GM18505 (cell line): ENCODE results near the gene PCDHA6.
"Not testable (repeated sequence)": the region's sequence is repeated elsewhere in the genome, so short reads cannot be mapped to it uniquely, and the experiment has no call there.

Experiments
- ATAC-seq: cut with Tn5 transposase; IDR thresholded peaks from one replicate; pipeline ENCODE4 v1.9.1; 2021; ENCODE audit not compliant: unreplicated experiment
- POLR2A ChIP-seq: IDR thresholded peaks from 4 replicates; pipeline ENCODE4 v1.6.1; 2011; ENCODE audit warnings: borderline replicate concordance; ENCODE audit not compliant: insufficient read depth, insufficient read length; ENCODE audit errors: extremely low read depth

The PCDHA6 gene

DNA sequence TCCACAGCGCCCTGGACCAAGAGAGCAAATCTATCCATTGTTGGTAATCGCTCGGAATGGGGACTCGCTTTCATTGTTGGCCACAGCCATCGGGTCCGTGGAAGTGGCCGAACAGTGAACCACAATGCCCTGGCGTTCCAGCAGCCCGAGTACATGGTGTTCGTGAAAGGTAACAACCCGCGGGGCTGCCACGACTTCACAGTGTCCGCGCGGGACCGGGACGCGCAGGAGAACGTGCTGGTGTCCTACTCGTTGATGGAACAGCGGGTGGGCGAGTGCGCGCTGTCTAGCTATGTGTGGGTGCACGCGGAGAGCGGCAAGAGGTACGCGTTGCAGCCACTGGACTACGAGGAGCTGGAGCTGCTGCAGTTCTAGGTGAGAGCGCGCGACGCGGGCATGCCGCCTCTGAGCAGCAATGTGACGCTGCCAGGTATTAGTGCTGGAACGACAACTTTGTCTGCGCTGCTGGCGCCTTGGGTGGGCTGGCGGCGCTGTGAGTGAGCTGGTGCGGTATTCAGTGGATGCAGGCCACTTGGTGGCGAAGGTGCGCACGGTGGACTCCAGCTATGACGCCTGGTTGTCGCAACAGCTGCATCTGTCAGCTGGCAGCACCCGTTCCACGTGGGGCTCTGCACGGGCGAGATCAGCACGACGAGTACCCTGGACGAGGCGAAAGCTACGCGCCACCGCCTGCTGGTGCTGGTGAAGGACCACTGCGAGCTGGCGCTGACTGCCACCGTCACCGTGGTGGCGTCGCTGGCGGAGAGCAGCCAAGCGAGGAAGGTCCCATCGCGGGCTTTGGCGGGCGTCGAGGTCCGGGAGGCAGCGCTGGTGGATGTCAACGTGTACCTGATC, 34.9 kb downstream of the PCDHA6 start:
- no peak for TF ChIP-seq POLR2A
- ATAC-seq: no peak

DNA sequence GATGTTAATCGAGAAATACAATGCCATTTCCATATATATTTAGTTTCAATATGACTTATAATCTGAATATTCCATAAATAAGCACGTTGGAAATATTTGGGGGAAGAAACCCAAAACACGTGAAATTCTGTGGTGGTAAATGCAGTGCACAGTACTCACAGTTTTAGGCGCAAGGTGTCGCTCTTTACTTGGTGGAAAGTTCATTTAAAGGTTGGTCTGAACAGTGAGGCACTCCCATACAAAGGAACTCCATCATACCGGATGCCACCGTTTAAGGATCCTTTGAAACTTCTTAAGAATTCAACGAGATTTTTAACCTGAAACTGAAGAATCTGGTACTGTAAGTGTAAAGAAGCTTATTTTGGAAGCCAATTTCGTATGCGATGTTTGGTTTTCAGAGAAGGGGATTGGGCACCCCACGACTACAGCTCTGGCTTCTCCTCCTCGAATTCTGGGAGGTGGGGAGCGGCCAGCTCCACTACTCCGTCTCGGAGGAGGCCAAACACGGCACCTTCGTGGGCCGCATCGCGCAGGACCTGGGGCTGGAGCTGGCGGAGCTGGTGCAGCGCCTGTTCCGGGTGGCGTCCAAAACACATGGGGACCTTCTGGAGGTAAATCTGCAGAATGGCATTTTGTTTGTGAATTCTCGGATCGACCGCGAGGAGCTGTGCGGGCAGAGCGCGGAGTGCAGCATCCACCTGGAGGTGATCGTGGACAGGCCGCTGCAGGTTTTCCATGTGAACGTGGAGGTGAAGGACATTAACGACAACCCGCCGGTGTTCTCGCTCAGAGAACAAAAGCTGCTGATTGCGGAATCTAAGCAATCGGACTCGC, 41.2 kb downstream of the PCDHA6 start, which contains the start of gene PCDHA11:
Gene PCDHA11, plus strand, starts transcription at position 237 of the 834 bp plus-strand sequence. Its CDS starts 147 bp downstream, at position 384.
- TF ChIP-seq POLR2A: no peak
- no peak for ATAC-seq

DNA sequence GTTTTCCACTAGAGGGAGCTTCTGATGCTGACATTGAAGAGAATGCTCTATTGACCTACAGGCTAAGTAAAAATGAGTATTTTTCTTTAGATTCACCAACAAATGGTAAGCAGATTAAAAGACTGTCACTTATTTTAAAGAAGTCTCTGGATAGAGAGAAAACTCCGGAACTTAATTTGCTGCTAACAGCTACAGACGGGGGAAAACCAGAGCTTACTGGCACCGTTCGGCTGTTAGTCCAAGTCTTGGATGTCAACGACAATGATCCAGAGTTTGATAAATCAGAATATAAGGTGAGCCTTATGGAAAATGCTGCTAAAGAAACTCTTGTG, 41.8 kb downstream of the PCDHA6 start:
- no peak for TF ChIP-seq POLR2A
- no peak for ATAC-seq

DNA sequence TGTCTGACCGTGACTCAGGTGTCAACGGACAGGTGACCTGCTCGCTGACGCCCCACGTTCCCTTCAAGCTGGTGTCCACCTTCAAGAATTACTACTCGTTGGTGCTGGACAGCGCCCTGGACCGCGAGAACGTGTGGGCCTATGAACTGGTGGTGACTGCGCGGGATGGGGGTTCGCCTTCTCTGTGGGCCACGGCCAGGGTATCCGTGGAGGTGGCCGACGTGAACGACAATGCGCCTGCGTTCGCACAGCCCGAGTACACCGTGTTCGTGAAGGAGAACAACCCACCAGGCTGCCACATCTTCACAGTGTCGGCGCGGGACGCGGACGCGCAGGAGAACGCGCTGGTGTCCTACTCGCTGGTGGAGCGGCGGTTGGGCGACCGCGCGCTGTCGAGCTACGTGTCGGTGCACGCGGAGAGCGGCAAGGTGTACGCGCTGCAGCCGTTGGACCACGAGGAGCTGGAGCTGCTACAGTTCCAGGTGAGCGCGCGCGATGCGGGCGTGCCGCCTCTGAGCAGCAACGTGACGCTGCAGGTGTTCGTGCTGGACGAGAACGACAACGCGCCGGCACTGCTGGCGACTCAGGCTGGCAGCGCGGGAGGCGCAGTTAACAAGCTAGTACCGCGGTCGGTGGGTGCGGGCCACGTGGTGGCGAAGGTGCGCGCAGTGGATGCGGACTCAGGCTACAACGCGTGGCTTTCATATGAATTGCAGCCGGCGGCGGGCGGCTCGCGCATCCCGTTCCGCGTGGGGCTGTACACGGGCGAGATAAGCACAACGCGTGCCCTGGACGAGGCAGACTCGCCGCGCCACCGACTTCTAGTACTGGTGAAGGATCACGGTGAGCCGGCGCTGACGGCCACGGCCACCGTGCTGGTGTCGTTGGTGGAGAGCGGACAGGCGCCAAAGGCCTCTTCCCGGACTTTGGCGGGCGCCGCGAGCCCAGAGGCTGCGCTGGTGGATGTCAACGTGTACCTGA, 42.8 kb downstream of the PCDHA6 start:
- ATAC-seq: no peak
- TF ChIP-seq POLR2A: no peak

DNA sequence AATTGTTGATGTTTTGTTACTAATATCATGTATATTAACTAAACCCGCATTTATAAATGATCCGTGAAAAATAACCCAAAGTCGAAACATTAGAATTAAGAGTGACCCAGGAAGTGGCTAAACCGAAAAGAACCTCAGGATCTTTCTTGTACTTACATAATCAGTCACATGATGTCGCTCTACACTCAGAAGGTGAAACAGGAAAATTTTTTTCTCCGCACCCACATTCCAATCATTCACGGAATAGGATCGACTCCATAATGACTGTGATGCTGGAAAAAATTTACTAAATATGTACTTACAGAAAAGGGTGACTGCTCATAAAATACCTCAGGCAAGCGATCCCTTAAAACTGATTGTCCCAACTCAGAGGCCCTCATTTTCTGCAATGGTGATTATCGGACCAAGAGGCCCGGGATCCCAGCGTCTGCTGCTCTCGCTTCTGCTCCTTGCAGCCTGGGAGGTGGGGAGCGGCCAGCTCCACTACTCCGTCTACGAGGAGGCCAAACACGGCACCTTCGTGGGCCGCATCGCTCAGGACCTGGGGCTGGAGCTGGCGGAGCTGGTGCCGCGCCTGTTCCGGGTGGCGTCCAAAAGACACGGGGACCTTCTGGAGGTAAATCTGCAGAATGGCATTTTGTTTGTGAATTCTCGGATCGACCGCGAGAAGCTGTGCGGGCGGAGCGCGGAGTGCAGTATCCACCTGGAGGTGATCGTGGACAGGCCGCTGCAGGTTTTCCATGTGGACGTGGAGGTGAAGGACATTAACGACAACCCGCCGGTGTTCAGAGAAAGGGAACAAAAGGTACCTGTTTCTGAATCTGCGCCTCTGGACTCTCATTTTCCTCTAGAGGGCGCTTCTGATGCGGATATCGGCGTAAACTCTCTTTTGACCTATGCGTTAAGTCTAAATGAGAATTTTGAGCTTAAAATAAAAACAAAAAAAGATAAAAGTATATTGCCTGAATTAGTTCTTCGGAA, 47.6 kb downstream of the PCDHA6 start, which contains the start of gene PCDHA12:
Gene PCDHA12, plus strand, starts transcription at position 224 of the 981 bp plus-strand sequence. Its CDS starts 165 bp downstream, at position 389.
- no peak for TF ChIP-seq POLR2A
- ATAC-seq: no peak

DNA sequence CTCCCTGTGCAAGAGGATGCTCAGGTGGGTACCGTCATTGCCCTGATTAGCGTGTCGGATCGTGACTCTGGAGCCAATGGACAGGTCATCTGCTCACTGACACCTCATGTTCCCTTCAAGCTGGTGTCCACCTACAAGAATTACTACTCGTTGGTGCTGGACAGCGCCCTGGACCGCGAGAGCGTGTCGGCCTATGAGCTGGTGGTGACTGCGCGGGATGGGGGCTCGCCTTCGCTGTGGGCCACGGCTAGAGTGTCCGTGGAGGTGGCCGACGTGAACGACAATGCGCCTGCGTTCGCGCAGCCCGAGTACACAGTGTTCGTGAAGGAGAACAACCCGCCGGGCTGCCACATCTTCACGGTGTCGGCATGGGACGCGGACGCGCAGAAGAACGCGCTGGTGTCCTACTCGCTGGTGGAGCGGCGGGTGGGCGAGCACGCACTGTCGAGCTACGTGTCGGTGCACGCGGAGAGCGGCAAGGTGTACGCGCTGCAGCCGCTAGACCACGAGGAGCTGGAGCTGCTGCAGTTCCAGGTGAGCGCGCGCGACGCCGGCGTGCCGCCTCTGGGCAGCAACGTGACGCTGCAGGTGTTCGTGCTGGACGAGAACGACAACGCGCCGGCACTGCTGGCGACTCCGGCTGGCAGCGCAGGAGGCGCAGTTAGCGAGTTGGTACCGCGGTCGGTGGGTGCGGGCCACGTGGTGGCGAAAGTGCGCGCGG, 48.9 kb downstream of the PCDHA6 start:
- ATAC-seq: not testable (repeated sequence)

DNA sequence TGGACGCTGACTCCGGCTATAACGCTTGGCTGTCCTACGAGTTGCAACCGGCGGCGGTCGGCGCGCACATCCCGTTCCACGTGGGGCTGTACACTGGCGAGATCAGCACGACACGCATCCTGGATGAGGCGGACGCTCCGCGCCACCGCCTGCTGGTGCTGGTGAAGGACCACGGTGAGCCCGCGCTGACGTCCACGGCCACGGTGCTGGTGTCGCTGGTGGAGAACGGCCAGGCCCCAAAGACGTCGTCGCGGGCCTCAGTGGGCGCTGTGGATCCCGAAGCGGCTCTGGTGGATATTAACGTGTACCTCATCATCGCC, 49.5 kb downstream of the PCDHA6 start:
- TF ChIP-seq POLR2A: no peak
- no peak for ATAC-seq
